Ovary (tissue), 9 donors: Measurements from ENCODE around the gene SBNO2. TPM values are rescaled to one million over a fixed set of nuclear protein-coding genes. Genes with fewer than 3 reads are reported as not detected.

Source experiments
- DNase-seq, 5 donors: peaks; one replicate each; pipeline ENCODE4 v3.0.0-alpha.2; 2019 to 2020
- H3K27ac ChIP-seq, 2 donors: fragments of 200-600 bp; one replicate each; pipeline versions ENCODE4 v1.5.1 to v1.8.0; 2019 to 2022
- H3K27me3 ChIP-seq: fragments of 200-600 bp; one replicate; pipeline ENCODE4 v1.8.0; 2022
- H3K36me3 ChIP-seq: fragments of 200-600 bp; sonication (generic); one replicate; pipeline ENCODE4 v1.5.1; 2019
- H3K4me1 ChIP-seq: one replicate; pipeline ENCODE4 v1.8.1; 2013; ENCODE audit warnings: mild to moderate bottlenecking, moderate library complexity; ENCODE audit not compliant: insufficient read depth
- H3K4me3 ChIP-seq: fragments of 200-600 bp; sonication (generic); one replicate; pipeline ENCODE4 v1.5.1; 2017
- H3K9me3 ChIP-seq, 2 donors: fragments of 200-600 bp in 1 of 2; sonication (generic) in 1 of 2; one replicate each; pipeline versions ENCODE4 v1.5.1 to v1.8.1; 2013 to 2019; ENCODE audit warnings: mild to moderate bottlenecking in 1 of 2, moderate library complexity in 1 of 2
- EP300 ChIP-seq: sonication (generic); formaldehyde crosslinking; IDR thresholded peaks from one replicate; pipeline ENCODE4 v1.6.1; 2017; ENCODE audit warnings: antibody characterized with exemption
- POLR2A ChIP-seq: fragments of 450-650 bp; IDR thresholded peaks from one replicate; pipeline ENCODE4 v1.6.1; 2017; ENCODE audit warnings: antibody characterized with exemption, mild to moderate bottlenecking, moderate library complexity
- WGBS, 3 donors: extraction: QIAGEN DNeasy Blood & Tissue Kit in 1 of 3; methylation state at CpG; one replicate each; pipeline versions ENCODE4 v1.1.5 to v1.1.7; 2013 to 2017; 5-methylcytosine and 5-hydroxymethylcytosine counted together
- intact Hi-C, 4 donors: fragments of 100-400 bp; cut with DNase I; formaldehyde crosslinking; loops; one replicate each; pipeline versions ENCODE4 v1.11.0 to v1.15.1; 2022 to 2023
- polyA plus RNA-seq, 2 donors: library from polyadenylated mRNA; stranded (reverse); fragments of 200-250 nt in 1 of 2; fragments of 350-450 nt in 1 of 2; fragmentation: Illumina TruSeq in 1 of 2; extraction: RNeasy Lipid Tissue Mini Kit (QIAGEN cat#74804) in 1 of 2; gene quantifications; one replicate each; pipeline ENCODE4 v1.2.3, GENCODE V29; 2013 to 2014
- total RNA-seq, 7 donors: library from RNA; depleted of rRNA in 2 of 7; stranded (reverse); fragments of >200 nt in 2 of 7; fragmentation: NEBNext Ultra II Directional in 3 of 7; extraction: Animal tissue kit (Norgen Biotek cat#: 25700) in 3 of 7; gene quantifications; one replicate each; pipeline versions ENCODE4 v1.1.0 to v1.2.4, GENCODE V29; 2016 to 2023
- TF ChIP-seq, protein P1 (sequence below), 3 donors: fragments of 450-650 bp in 2 of 3; fragments of 200-600 bp in 1 of 3; IDR thresholded peaks; one replicate each; pipeline versions ENCODE4 v1.5.1 to v1.8.0; 2016 to 2022; ENCODE audit warnings: antibody characterized with exemption in 3 of 3, mild to moderate bottlenecking in 1 of 3
- donor health status: DM: no; HTN: no; CAD: no; lungs with moderate emphysema.
- donor health status: DM: no; HTN: no; CAD: no.
- donor health status: Bipolar disorder and iron deficiency.
- donor health status: DM: yes; HTN: yes; CAD: no.
- donor health status: DM: no; HTN: no; CAD: no.
- donor health status: DM: yes; HTN: yes; CAD: no.

The SBNO2 gene
- total and polyA plus RNA-seq, 9 donors, result 6.1 to 92.6 (median 60.9) TPM

- intact Hi-C loops, result no loop called here
- Histone ChIP-seq H3K36me3 (no peaks in the 10 kb centered on the region), H3K4me1 (no peaks in the 10 kb centered on the region), H3K27me3 (no peaks in the 10 kb centered on the region), H3K27ac (no peak overlapping the region), H3K4me3 (no peak overlapping the region), H3K9me3 (no peaks in the 10 kb centered on the region)
- TF ChIP-seq, protein P1, sequence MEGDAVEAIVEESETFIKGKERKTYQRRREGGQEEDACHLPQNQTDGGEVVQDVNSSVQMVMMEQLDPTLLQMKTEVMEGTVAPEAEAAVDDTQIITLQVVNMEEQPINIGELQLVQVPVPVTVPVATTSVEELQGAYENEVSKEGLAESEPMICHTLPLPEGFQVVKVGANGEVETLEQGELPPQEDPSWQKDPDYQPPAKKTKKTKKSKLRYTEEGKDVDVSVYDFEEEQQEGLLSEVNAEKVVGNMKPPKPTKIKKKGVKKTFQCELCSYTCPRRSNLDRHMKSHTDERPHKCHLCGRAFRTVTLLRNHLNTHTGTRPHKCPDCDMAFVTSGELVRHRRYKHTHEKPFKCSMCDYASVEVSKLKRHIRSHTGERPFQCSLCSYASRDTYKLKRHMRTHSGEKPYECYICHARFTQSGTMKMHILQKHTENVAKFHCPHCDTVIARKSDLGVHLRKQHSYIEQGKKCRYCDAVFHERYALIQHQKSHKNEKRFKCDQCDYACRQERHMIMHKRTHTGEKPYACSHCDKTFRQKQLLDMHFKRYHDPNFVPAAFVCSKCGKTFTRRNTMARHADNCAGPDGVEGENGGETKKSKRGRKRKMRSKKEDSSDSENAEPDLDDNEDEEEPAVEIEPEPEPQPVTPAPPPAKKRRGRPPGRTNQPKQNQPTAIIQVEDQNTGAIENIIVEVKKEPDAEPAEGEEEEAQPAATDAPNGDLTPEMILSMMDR (IDR thresholded peaks at IDR 0.05), result no peak
- no peak for TF ChIP-seq POLR2A
- TF ChIP-seq EP300, result no peak
- 85 to 90% (median 90%) methylated on average over 10 of the region's 10 CpGs for WGBS, 3 donors
- peak in 1 of 5 donors; percentile 37 for DNase-seq
These were observed 25.5 kb upstream of the SBNO2 start for GRCh38 chr19:1199531-1199930.

DNA sequence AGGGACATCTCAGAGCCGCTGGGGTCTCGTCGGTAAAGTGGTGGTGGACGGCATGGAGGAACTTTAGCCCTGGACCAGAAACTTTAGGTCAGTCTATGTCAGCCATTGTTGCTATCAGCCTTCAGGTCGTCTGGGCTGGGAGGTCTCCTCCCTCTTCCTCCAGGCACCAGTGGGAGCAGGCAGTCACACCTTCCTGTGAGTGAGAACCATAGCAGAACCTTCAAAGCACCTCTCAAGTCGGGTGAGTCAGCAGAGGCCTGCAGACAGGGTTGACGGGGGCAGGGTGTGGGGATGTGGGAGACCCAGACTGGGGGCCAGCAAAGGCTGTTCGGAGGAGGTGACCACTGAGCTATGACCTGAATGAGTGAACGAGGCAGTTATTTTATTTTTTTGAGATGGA, 15.4 kb upstream of the SBNO2 start:
- 71 to 74% (median 73%) methylated on average over 9 of the region's 9 CpGs for WGBS, 3 donors
- TF ChIP-seq EP300 (no peak), POLR2A (no peak)
- TF ChIP-seq, protein P1 (IDR thresholded peaks at IDR 0.05), result no peak
- H3K36me3 ChIP-seq, result no peaks in the 10 kb centered on the region
- no peaks in the 10 kb centered on the region for H3K4me1 ChIP-seq
- no peaks in the 10 kb centered on the region for H3K9me3 ChIP-seq
- intact Hi-C loops, result loop anchor here in 3 of 4 donors (5.0 to 10.0 kb wide), 2 partner anchors 67 to 175 kb away; no protein-coding TSS in a partner anchor
- H3K4me3 ChIP-seq, result no peak overlapping the region
- DNase-seq, result no peak
- no peak overlapping the region for H3K27ac ChIP-seq
- H3K27me3 ChIP-seq, result no peaks in the 10 kb centered on the region

DNA sequence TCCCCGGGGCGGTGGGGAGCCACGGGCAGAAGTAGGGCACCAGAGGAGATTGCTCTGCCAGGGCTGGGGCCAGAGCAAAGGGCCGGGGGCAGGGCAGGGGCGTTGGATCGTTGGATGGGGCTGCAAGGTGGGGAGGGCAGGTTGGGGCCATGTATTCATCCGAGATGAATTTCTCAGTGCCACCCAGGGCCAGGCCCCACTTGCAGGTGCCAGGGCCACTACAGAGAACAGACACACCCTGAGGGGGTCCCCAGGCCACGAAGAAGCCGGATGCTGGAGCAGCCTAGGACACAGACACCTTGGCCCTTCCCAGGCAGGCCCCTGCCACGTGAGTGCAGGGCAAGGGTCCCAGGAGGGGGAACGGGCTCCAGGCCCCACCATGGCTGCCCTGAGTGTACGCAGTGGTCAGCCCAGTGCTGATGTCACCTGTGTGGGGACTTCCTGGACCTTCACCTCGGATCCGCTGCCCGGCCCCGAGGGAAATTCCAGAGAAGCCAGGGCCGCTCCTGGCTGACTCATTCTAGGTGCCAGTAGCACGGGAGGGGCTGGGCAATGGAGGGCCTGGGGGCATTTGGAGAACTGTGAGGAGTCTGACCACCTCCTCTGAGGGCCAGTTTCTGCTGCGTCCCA, 9.6 kb upstream of the SBNO2 start:
- H3K27ac ChIP-seq, result no peak overlapping the region
- H3K4me3 ChIP-seq, result no peak overlapping the region
- no peaks in the 10 kb centered on the region for H3K4me1 ChIP-seq
- no peaks in the 10 kb centered on the region for H3K27me3 ChIP-seq
- DNase-seq, result peak in 2 of 5 donors; percentile 19 to 35
- no peaks in the 10 kb centered on the region for H3K9me3 ChIP-seq
- intact Hi-C loops, result loop anchor here in 2 of 4 donors (10.0 kb wide), 1 partner anchor 169 kb away; no protein-coding TSS in a partner anchor
- no peaks in the 10 kb centered on the region for H3K36me3 ChIP-seq
- 83 to 85% (median 85%) methylated on average over 19 of the region's 19 CpGs for WGBS, 3 donors
- TF ChIP-seq POLR2A (no peak), EP300 (no peak)
- TF ChIP-seq, protein P1 (IDR thresholded peaks at IDR 0.05), result no peak

DNA sequence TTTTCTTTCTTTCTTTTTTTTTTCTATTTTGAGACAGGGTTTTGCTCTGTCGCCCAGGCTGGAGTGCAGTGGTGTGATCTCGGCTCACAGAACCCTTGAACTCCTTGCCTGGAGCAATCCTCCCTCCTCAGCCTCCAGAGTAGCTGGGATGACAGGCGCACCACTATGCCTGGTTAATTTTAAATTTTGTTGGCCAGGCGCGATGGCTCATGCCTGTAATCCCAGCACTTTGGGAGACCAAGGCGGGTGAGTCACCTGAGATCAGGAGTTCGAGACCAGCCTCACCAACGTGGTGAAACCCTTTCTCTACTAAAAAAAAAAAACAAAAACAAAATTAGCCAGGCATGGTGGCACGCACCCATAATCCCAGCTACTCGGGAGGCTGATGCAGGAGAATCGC, 8.7 kb upstream of the SBNO2 start:
- 91% methylated on average over 11 of the region's 11 CpGs; no CpG with 5 or more reads in 1 of the 3 donors for WGBS, 3 donors
- TF ChIP-seq, protein P1 (IDR thresholded peaks at IDR 0.05), result no peak
- TF ChIP-seq EP300, result no peak
- no peak for TF ChIP-seq POLR2A
- Histone ChIP-seq H3K27me3 (no peaks in the 10 kb centered on the region), H3K36me3 (no peaks in the 10 kb centered on the region), H3K4me3 (no peak overlapping the region), H3K9me3 (no peaks in the 10 kb centered on the region), H3K4me1 (no peaks in the 10 kb centered on the region), H3K27ac (no peak overlapping the region)
- intact Hi-C loops, result loop anchor here in 2 of 4 donors (10.0 kb wide), 1 partner anchor 168 kb away; no protein-coding TSS in a partner anchor
- DNase-seq, result no peak
